UCSD-AML1 (cell line): ENCODE data around the gene CDHR3.
"Not testable (repeated sequence)": the region's sequence is repeated elsewhere in the genome, so short reads cannot be mapped to it uniquely, and the experiment has no call there.

Experiments used
- DNase-seq: peaks from one replicate; lab custom pipeline; 2025; ENCODE audit not compliant: unreplicated experiment; lab: John Stamatoyannopoulos, UW

Gene CDHR3

GRCh38 chr7:105962353-105962752, 711 bp upstream of the CDHR3 start:
- DNase-seq, result no peak

GRCh38 chr7:105971845-105972244, 8.8 kb downstream of the CDHR3 start:
- no peak for DNase-seq

GRCh38 chr7:105972276-105972675, 9.2 kb downstream of the CDHR3 start:
- no peak for DNase-seq

GRCh38 chr7:105974471-105974870, 11.4 kb downstream of the CDHR3 start:
- no peak for DNase-seq

GRCh38 chr7:105975770-105976417, 12.8 kb downstream of the CDHR3 start:
- no peak for DNase-seq

GRCh38 chr7:105976868-105977267, 13.8 kb downstream of the CDHR3 start:
- DNase-seq, result no peak

GRCh38 chr7:105978035-105978434, 15.0 kb downstream of the CDHR3 start:
- DNase-seq, result no peak

- DNase-seq, result no peak
These were observed 15.9 kb downstream of the CDHR3 start for GRCh38 chr7:105978974-105979373.

GRCh38 chr7:105979405-105979804, 16.3 kb downstream of the CDHR3 start:
- DNase-seq, result no peak

- no peak for DNase-seq
These were observed 17.8 kb downstream of the CDHR3 start for GRCh38 chr7:105980645-105981396.

- no peak for DNase-seq
These were observed 19.3 kb downstream of the CDHR3 start for GRCh38 chr7:105982388-105982787.

- DNase-seq, result not testable (repeated sequence)
These were observed 21.7 kb downstream of the CDHR3 start for GRCh38 chr7:105984808-105985207.

GRCh38 chr7:105985229-105985628, 22.2 kb downstream of the CDHR3 start:
- no peak for DNase-seq

- no peak for DNase-seq
These were observed 22.7 kb downstream of the CDHR3 start for GRCh38 chr7:105985672-105986215.

GRCh38 chr7:105987046-105987445, 24.0 kb downstream of the CDHR3 start:
- no peak for DNase-seq

GRCh38 chr7:105988276-105988675, 25.2 kb downstream of the CDHR3 start:
- DNase-seq, result no peak

GRCh38 chr7:105989191-105989590, 26.1 kb downstream of the CDHR3 start:
- no peak for DNase-seq

GRCh38 chr7:105989686-105990085, 26.6 kb downstream of the CDHR3 start:
- DNase-seq, result no peak

GRCh38 chr7:105990141-105990540, 27.1 kb downstream of the CDHR3 start:
- DNase-seq, result no peak

GRCh38 chr7:105990727-105991453, 27.8 kb downstream of the CDHR3 start:
- DNase-seq, result no peak

- no peak for DNase-seq
These were observed 29.8 kb downstream of the CDHR3 start for GRCh38 chr7:105992905-105993304.
